ENCODE data around the gene IRF9. TPM values are rescaled to one million over a fixed set of nuclear protein-coding genes. Genes with fewer than 3 reads are reported as not detected.

Gene IRF9
- polyA plus RNA-seq, 2 donors: 35.0 to 43.5 TPM

GRCh38 chr14:24181371-24182077 is 20.5 kb downstream of the IRF9 start:
- Histone ChIP-seq H3K9me3 (ENCODE audit: control insufficient read depth in 2 of 2, insufficient read depth in 1 of 2, low read depth in 1 of 2, low read length in 1 of 2) (no peaks in the 10 kb centered on the region), H3K4me3 (ENCODE audit: low read depth in 1 of 2, low read length in 2 of 2) (no peak overlapping the region), H3K4me1 (ENCODE audit: control insufficient read depth in 2 of 2, insufficient read depth in 2 of 2, low read length in 1 of 2) (no peaks in the 10 kb centered on the region), H3K36me3 (ENCODE audit: control insufficient read depth in 2 of 2, insufficient read depth in 2 of 2, low read length in 1 of 2) (peaks cover 21 to 80% of the 10 kb centered on the region in 2 donors), H3K27ac (ENCODE audit: low read depth in 2 of 2, low read length in 1 of 2) (no peak overlapping the region), H3K27me3 (ENCODE audit: control insufficient read depth in 1 of 2, insufficient read depth in 2 of 2, low read length in 2 of 2) (no peaks in the 10 kb centered on the region)
- 80 to 85% methylated on average over 19 of the region's 19 CpGs for WGBS, 2 donors

GRCh38 chr14:24182110-24182882 is 21.2 kb downstream of the IRF9 start:
- Histone ChIP-seq H3K27ac (ENCODE audit: low read depth in 2 of 2, low read length in 1 of 2) (no peak overlapping the region), H3K36me3 (ENCODE audit: control insufficient read depth in 2 of 2, insufficient read depth in 2 of 2, low read length in 1 of 2) (peaks cover 22 to 83% of the 10 kb centered on the region in 2 donors), H3K4me1 (ENCODE audit: control insufficient read depth in 2 of 2, insufficient read depth in 2 of 2, low read length in 1 of 2) (peaks cover 0 to 3% of the 10 kb centered on the region in 2 donors), H3K27me3 (ENCODE audit: control insufficient read depth in 1 of 2, insufficient read depth in 2 of 2, low read length in 2 of 2) (no peaks in the 10 kb centered on the region), H3K9me3 (ENCODE audit: control insufficient read depth in 2 of 2, insufficient read depth in 1 of 2, low read depth in 1 of 2, low read length in 1 of 2) (no peaks in the 10 kb centered on the region), H3K4me3 (ENCODE audit: low read depth in 1 of 2, low read length in 2 of 2) (no peak overlapping the region)
- WGBS, 2 donors: 84 to 87% methylated on average over 14 of the region's 14 CpGs

GRCh38 chr14:24183014-24183481 is 22.0 kb downstream of the IRF9 start:
- H3K27me3 ChIP-seq (ENCODE audit: control insufficient read depth in 1 of 2, insufficient read depth in 2 of 2, low read length in 2 of 2): no peaks in the 10 kb centered on the region
- 92 to 94% methylated on average over 15 of the region's 15 CpGs for WGBS, 2 donors
- H3K4me1 ChIP-seq (ENCODE audit: control insufficient read depth in 2 of 2, insufficient read depth in 2 of 2, low read length in 1 of 2): peaks cover 0 to 10% of the 10 kb centered on the region in 2 donors
- H3K9me3 ChIP-seq (ENCODE audit: control insufficient read depth in 2 of 2, insufficient read depth in 1 of 2, low read depth in 1 of 2, low read length in 1 of 2): no peaks in the 10 kb centered on the region
- peaks cover 19 to 80% of the 10 kb centered on the region in 2 donors for H3K36me3 ChIP-seq (ENCODE audit: control insufficient read depth in 2 of 2, insufficient read depth in 2 of 2, low read length in 1 of 2)
- H3K27ac ChIP-seq (ENCODE audit: low read depth in 2 of 2, low read length in 1 of 2): no peak overlapping the region
- H3K4me3 ChIP-seq (ENCODE audit: low read depth in 1 of 2, low read length in 2 of 2): no peak overlapping the region

- Histone ChIP-seq H3K4me3 (ENCODE audit: low read depth in 1 of 2, low read length in 2 of 2) (no peak overlapping the region), H3K27me3 (ENCODE audit: control insufficient read depth in 1 of 2, insufficient read depth in 2 of 2, low read length in 2 of 2) (no peaks in the 10 kb centered on the region), H3K9me3 (ENCODE audit: control insufficient read depth in 2 of 2, insufficient read depth in 1 of 2, low read depth in 1 of 2, low read length in 1 of 2) (no peaks in the 10 kb centered on the region), H3K27ac (ENCODE audit: low read depth in 2 of 2, low read length in 1 of 2) (no peak overlapping the region), H3K36me3 (ENCODE audit: control insufficient read depth in 2 of 2, insufficient read depth in 2 of 2, low read length in 1 of 2) (peaks cover 19 to 69% of the 10 kb centered on the region in 2 donors), H3K4me1 (ENCODE audit: control insufficient read depth in 2 of 2, insufficient read depth in 2 of 2, low read length in 1 of 2) (peaks cover 3 to 10% of the 10 kb centered on the region in 2 donors)
- WGBS, 2 donors: 88 to 92% methylated on average over 19 of the region's 19 CpGs
These were observed 23.3 kb downstream of the IRF9 start for GRCh38 chr14:24184104-24184970.

- Histone ChIP-seq H3K27ac (ENCODE audit: low read depth in 2 of 2, low read length in 1 of 2) (no peak overlapping the region), H3K4me1 (ENCODE audit: control insufficient read depth in 2 of 2, insufficient read depth in 2 of 2, low read length in 1 of 2) (peaks cover 3 to 10% of the 10 kb centered on the region in 2 donors), H3K4me3 (ENCODE audit: low read depth in 1 of 2, low read length in 2 of 2) (no peak overlapping the region), H3K36me3 (ENCODE audit: control insufficient read depth in 2 of 2, insufficient read depth in 2 of 2, low read length in 1 of 2) (peaks cover 19 to 68% of the 10 kb centered on the region in 2 donors), H3K27me3 (ENCODE audit: control insufficient read depth in 1 of 2, insufficient read depth in 2 of 2, low read length in 2 of 2) (no peaks in the 10 kb centered on the region), H3K9me3 (ENCODE audit: control insufficient read depth in 2 of 2, insufficient read depth in 1 of 2, low read depth in 1 of 2, low read length in 1 of 2) (no peaks in the 10 kb centered on the region)
- 91 to 97% methylated on average over 7 of the region's 7 CpGs for WGBS, 2 donors
These were observed 24.0 kb downstream of the IRF9 start for GRCh38 chr14:24185026-24185425.

- 91 to 92% methylated on average over 11 of the region's 11 CpGs for WGBS, 2 donors
- H3K27me3 ChIP-seq (ENCODE audit: control insufficient read depth in 1 of 2, insufficient read depth in 2 of 2, low read length in 2 of 2): no peaks in the 10 kb centered on the region
- no peaks in the 10 kb centered on the region for H3K9me3 ChIP-seq (ENCODE audit: control insufficient read depth in 2 of 2, insufficient read depth in 1 of 2, low read depth in 1 of 2, low read length in 1 of 2)
- H3K27ac ChIP-seq (ENCODE audit: low read depth in 2 of 2, low read length in 1 of 2): no peak overlapping the region
- H3K36me3 ChIP-seq (ENCODE audit: control insufficient read depth in 2 of 2, insufficient read depth in 2 of 2, low read length in 1 of 2): peaks cover 19 to 66% of the 10 kb centered on the region in 2 donors
- no peak overlapping the region for H3K4me3 ChIP-seq (ENCODE audit: low read depth in 1 of 2, low read length in 2 of 2)
- peaks cover 3 to 10% of the 10 kb centered on the region in 2 donors for H3K4me1 ChIP-seq (ENCODE audit: control insufficient read depth in 2 of 2, insufficient read depth in 2 of 2, low read length in 1 of 2)
These were observed 24.7 kb downstream of the IRF9 start for GRCh38 chr14:24185741-24186140.

- 92% methylated on average over 10 of the region's 10 CpGs for WGBS, 2 donors
- Histone ChIP-seq H3K4me3 (ENCODE audit: low read depth in 1 of 2, low read length in 2 of 2) (no peak overlapping the region), H3K36me3 (ENCODE audit: control insufficient read depth in 2 of 2, insufficient read depth in 2 of 2, low read length in 1 of 2) (peaks cover 16 to 59% of the 10 kb centered on the region in 2 donors)
These were observed 25.9 kb downstream of the IRF9 start for GRCh38 chr14:24186831-24187538.

GRCh38 chr14:24187539-24187915 is 26.5 kb downstream of the IRF9 start:
- H3K4me3 ChIP-seq (ENCODE audit: low read depth in 1 of 2, low read length in 2 of 2): no peak overlapping the region
- peaks cover 16 to 59% of the 10 kb centered on the region in 2 donors for H3K36me3 ChIP-seq (ENCODE audit: control insufficient read depth in 2 of 2, insufficient read depth in 2 of 2, low read length in 1 of 2)
- H3K27me3 ChIP-seq (ENCODE audit: control insufficient read depth in 1 of 2, insufficient read depth in 2 of 2, low read length in 2 of 2): no peaks in the 10 kb centered on the region
- peaks cover 3 to 10% of the 10 kb centered on the region in 2 donors for H3K4me1 ChIP-seq (ENCODE audit: control insufficient read depth in 2 of 2, insufficient read depth in 2 of 2, low read length in 1 of 2)
- H3K27ac ChIP-seq (ENCODE audit: low read depth in 2 of 2, low read length in 1 of 2): no peak overlapping the region
- H3K9me3 ChIP-seq (ENCODE audit: control insufficient read depth in 2 of 2, insufficient read depth in 1 of 2, low read depth in 1 of 2, low read length in 1 of 2): no peaks in the 10 kb centered on the region
- 80 to 100% methylated on average over 2 of the region's 2 CpGs for WGBS, 2 donors

More at GRCh38 chr14:24186831-24187538, 25.9 kb downstream of the IRF9 start:
- Histone ChIP-seq H3K27me3 (ENCODE audit: control insufficient read depth in 1 of 2, insufficient read depth in 2 of 2, low read length in 2 of 2) (no peaks in the 10 kb centered on the region), H3K9me3 (ENCODE audit: control insufficient read depth in 2 of 2, insufficient read depth in 1 of 2, low read depth in 1 of 2, low read length in 1 of 2) (no peaks in the 10 kb centered on the region), H3K27ac (ENCODE audit: low read depth in 2 of 2, low read length in 1 of 2) (no peak overlapping the region), H3K4me1 (ENCODE audit: control insufficient read depth in 2 of 2, insufficient read depth in 2 of 2, low read length in 1 of 2) (peaks cover 3 to 10% of the 10 kb centered on the region in 2 donors)

All from esophagus (tissue), 2 donors.